Measurements from ENCODE around the gene TRMT10B. TPM values are rescaled to one million over a fixed set of nuclear protein-coding genes. Genes with fewer than 3 reads are reported as not detected.

Gene TRMT10B
- total RNA-seq, 1 donor from 2014 or later = 9.8 TPM

DNA sequence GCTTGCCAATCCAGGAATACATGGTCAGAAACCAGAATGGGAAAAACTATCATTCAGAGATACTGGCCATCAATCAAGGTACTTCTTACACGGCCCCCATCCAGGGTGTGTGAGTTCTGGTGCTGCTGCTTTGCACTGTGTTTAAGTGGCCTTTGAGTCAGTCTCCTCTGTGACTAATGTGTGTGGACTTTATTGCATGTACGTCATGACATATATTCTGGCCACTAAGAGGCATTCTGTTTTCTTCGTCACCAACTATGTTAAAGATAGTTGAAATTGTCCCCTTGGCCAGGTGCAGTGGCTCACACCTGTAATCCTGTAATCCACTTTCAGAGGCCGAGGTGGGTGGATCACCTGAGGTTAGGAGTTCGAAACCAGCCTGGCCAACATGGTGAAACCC, 22.7 kb downstream of the TRMT10B start:
- TF ChIP-seq, protein P1, sequence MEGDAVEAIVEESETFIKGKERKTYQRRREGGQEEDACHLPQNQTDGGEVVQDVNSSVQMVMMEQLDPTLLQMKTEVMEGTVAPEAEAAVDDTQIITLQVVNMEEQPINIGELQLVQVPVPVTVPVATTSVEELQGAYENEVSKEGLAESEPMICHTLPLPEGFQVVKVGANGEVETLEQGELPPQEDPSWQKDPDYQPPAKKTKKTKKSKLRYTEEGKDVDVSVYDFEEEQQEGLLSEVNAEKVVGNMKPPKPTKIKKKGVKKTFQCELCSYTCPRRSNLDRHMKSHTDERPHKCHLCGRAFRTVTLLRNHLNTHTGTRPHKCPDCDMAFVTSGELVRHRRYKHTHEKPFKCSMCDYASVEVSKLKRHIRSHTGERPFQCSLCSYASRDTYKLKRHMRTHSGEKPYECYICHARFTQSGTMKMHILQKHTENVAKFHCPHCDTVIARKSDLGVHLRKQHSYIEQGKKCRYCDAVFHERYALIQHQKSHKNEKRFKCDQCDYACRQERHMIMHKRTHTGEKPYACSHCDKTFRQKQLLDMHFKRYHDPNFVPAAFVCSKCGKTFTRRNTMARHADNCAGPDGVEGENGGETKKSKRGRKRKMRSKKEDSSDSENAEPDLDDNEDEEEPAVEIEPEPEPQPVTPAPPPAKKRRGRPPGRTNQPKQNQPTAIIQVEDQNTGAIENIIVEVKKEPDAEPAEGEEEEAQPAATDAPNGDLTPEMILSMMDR (conservative IDR thresholded peaks at IDR 0.05) = no peak

DNA sequence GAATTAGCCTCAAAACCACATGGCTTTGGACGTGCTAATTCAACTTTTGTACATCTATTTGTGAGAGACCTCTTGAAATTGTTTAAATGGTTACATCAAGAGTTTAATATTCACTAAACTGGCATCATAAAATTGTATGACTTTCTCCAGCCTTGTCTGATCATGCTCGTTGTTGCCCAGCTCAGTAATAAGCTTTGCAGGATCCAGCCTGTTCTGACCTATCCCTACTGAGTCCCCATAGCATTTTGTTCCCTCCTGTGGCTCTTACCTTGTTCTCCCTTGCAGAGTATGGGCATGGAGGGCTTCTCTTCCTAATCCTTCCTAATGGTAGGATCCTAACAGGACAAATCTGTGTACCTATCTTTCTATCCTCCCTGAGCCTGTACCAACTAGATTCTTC, 24.9 kb downstream of the TRMT10B start:
- Mint-ChIP-seq H3K36me3 (ENCODE audit: low read depth) (peaks cover 21% of the 10 kb centered on the region), H3K4me3 (no peak overlapping the region), H3K4me1 (peaks cover 13% of the 10 kb centered on the region), H3K27ac (ENCODE audit: unreplicated experiment) (no peak overlapping the region), H3K9me3 (no peaks in the 10 kb centered on the region), H3K27me3 (ENCODE audit: low read depth) (no peaks in the 10 kb centered on the region)
- no peak for DNase-seq (ENCODE audit: low read depth, low spot score)
- TF ChIP-seq, protein P1 (conservative IDR thresholded peaks at IDR 0.05) = no peak

More for the DNA sequence above, 22.7 kb downstream of the TRMT10B start:
- Mint-ChIP-seq H3K9me3 (no peaks in the 10 kb centered on the region), H3K27me3 (ENCODE audit: low read depth) (no peaks in the 10 kb centered on the region), H3K4me3 (no peak overlapping the region), H3K4me1 (no peaks in the 10 kb centered on the region), H3K27ac (ENCODE audit: unreplicated experiment) (no peak overlapping the region), H3K36me3 (ENCODE audit: low read depth) (peaks cover 13% of the 10 kb centered on the region)
- no peak for DNase-seq (ENCODE audit: low read depth, low spot score)

DNA sequence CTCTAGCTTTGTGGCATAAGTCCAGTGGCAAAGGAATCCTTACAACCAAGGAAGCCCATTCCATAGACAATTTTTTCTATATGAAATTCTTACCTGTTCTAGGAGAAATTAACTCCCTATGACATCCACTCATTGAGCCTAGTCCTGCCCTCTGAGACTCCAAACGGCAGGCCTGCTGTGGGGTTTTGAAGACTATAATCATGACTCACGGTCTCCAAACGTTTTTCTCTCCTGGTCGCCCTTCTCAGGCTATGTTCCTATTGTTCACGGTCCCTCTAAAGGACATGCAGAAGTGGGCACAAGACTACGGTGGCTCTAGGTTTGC, 30.6 kb downstream of the TRMT10B start:
- Mint-ChIP-seq H3K27ac (ENCODE audit: unreplicated experiment) (peak overlapping the region; percentile 96), H3K36me3 (ENCODE audit: low read depth) (peaks cover 10% of the 10 kb centered on the region), H3K27me3 (ENCODE audit: low read depth) (no peaks in the 10 kb centered on the region), H3K9me3 (no peaks in the 10 kb centered on the region), H3K4me1 (peaks cover 32% of the 10 kb centered on the region), H3K4me3 (peak overlapping the region; percentile 98)
- TF ChIP-seq, protein P1 (conservative IDR thresholded peaks at IDR 0.05) = no peak
- DNase-seq (ENCODE audit: low read depth, low spot score) = no peak

DNA sequence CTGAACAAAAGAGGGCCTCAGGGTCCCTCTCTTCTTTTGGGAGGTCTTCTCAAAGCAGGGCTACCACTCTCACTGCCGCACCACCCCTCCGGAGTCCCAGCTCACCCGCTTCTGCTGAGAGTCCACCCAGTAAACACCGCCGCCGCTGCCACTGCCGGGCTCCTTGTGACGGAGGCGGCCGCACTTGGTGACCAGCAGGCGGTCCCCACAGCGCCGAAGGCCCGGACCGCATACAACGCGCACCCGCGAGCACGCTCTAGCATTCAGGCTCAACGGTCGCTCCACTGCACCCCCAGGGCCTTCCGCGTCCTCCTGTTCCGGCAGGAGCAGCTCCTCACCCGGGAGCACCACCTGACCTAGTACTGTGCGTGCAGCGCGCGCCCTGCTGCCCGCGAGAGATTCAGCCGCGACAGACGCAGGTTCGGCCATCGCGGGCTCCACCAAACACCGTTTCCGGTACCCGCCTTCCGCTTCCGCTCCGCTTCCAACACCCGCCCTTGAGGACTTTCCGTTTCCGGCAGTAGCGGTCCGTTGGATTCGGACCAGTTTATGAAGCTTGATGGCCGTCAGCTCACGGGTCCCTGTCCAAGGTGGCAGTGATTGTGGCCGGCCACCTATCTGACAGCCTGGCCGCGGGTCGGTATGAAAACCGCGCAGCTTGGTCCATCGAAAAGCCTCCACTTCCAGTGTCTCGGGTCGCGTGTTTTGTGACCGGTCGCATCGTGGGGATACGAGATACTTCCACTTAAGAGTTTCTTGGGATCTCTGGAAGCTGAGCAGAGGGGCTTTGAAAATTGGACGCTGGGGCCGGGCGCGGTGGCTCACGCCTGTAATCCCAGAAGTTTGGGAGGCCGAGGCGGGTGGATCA, 31.2 kb downstream of the TRMT10B start, which contains the start of gene EXOSC3:
TSS of gene EXOSC3 (minus strand) at position 449 of the 868 bp plus-strand sequence. CDS start at position 429, 20 bp downstream.
- Mint-ChIP-seq H3K36me3 (ENCODE audit: low read depth) (peaks cover 10% of the 10 kb centered on the region), H3K4me1 (peaks cover 32% of the 10 kb centered on the region), H3K4me3 (peak within 1 kb of the TSS; percentile 98), H3K27me3 (ENCODE audit: low read depth) (no peaks in the 10 kb centered on the region), H3K27ac (ENCODE audit: unreplicated experiment) (peak within 1 kb of the TSS; percentile 96), H3K9me3 (no peaks in the 10 kb centered on the region)
- TF ChIP-seq, protein P1 (conservative IDR thresholded peaks at IDR 0.05) = peak; percentile 49
- peak; percentile 80 for DNase-seq (ENCODE audit: low read depth, low spot score)

DNA sequence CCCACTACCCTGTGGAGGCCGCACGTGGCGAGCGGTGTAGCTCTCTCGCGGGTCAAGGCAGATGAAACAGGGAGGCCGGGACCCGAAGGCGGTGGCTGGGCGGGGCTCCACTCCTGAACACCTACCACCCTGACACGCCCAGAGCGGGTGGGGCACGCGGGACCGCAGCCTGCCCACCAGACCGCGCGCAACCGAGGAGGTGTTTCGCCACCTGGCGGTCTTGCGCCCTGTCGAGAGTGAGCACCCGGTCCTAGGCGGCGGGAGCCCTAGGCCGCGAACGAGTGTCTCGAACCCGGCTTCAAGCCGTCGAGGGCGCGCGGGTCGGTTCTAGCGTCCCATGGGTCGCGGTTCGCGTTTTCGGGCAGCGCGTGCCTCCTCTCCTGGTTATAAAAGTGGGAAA, 33.5 kb downstream of the TRMT10B start:
- no peak for DNase-seq (ENCODE audit: low read depth, low spot score)

More for the DNA sequence above, 33.5 kb downstream of the TRMT10B start:
- Mint-ChIP-seq H3K27me3 (ENCODE audit: low read depth) (no peaks in the 10 kb centered on the region), H3K4me1 (peaks cover 30% of the 10 kb centered on the region), H3K4me3 (peak overlapping the region; percentile 98), H3K9me3 (no peaks in the 10 kb centered on the region), H3K36me3 (ENCODE audit: low read depth) (peaks cover 9% of the 10 kb centered on the region), H3K27ac (ENCODE audit: unreplicated experiment) (no peak overlapping the region)
- TF ChIP-seq, protein P1 (conservative IDR thresholded peaks at IDR 0.05) = no peak

Data from neural crest cell (in vitro differentiated cells).